Measurements from ENCODE around the gene GOLGA8J.

GRCh38 chr15:30063835-30064546 lies 18.8 kb upstream of the GOLGA8J start:
- TF ChIP-seq ARNT (IDR thresholded peaks at IDR 0.05), result no peak
- no peak for TF ChIP-seq SUZ12 (IDR thresholded peaks at IDR 0.05)
- TF ChIP-seq TARDBP (IDR thresholded peaks at IDR 0.05), result no peak
- no peak for TF ChIP-seq ELF4 (IDR thresholded peaks at IDR 0.05)
- no peak for TF ChIP-seq FOXK2 (IDR thresholded peaks at IDR 0.05)
- no peak for TF ChIP-seq BHLHE40 (IDR thresholded peaks at IDR 0.05; ENCODE audit: borderline replicate concordance)
- TF ChIP-seq SP1 (IDR thresholded peaks at IDR 0.05), result no peak
- TF ChIP-seq FOXA1 (IDR thresholded peaks at IDR 0.05), result no peak
- TF ChIP-seq CTBP1 (IDR thresholded peaks at IDR 0.05; ENCODE audit: borderline replicate concordance), result no peak
- no peak for TF ChIP-seq NFRKB (IDR thresholded peaks at IDR 0.05)
